Neuronal stem cell (in vitro differentiated cells): ENCODE data around the gene ELMO1.

Experiments used
- DNase-seq: peaks from one replicate; pipeline ENCODE4 v3.0.0-alpha.2; 2013; ENCODE audit warnings: low spot score
- H2AFZ ChIP-seq: one replicate; pipeline ENCODE4 v1.6.1; 2013; ENCODE audit warnings: mild to moderate bottlenecking, low read length, inconsistent platforms
- H2AK5ac ChIP-seq: 2 replicates; pipeline ENCODE4 v1.6.1; 2013; ENCODE audit warnings: low read depth, mild to moderate bottlenecking, inconsistent platforms, low read length, moderate library complexity, mixed read lengths
- H2BK120ac ChIP-seq: 2 replicates; pipeline ENCODE4 v1.6.1; 2013; ENCODE audit warnings: low read depth, mild to moderate bottlenecking, inconsistent platforms, low read length, moderate library complexity, mixed read lengths
- H2BK12ac ChIP-seq: one replicate; pipeline ENCODE4 v1.6.1; 2013; ENCODE audit warnings: low read length, inconsistent platforms
- H2BK15ac ChIP-seq: 2 replicates; pipeline ENCODE4 v1.6.1; 2013; ENCODE audit warnings: mild to moderate bottlenecking, low read length, inconsistent platforms, mixed read lengths
- H2BK5ac ChIP-seq: one replicate; pipeline ENCODE4 v1.6.1; 2013; ENCODE audit warnings: inconsistent platforms, mild to moderate bottlenecking, low read length, moderate library complexity
- H3K14ac ChIP-seq: one replicate; pipeline ENCODE4 v1.6.1; 2013; ENCODE audit warnings: low read length, inconsistent platforms
- H3K18ac ChIP-seq: 2 replicates; pipeline ENCODE4 v1.6.1; 2013; ENCODE audit warnings: low read length, inconsistent platforms
- H3K23ac ChIP-seq: 2 replicates; pipeline ENCODE4 v1.6.1; 2013; ENCODE audit warnings: low read depth, mild to moderate bottlenecking, mixed read lengths, low read length, inconsistent platforms; ENCODE audit not compliant: poor library complexity
- H3K27ac ChIP-seq: replicated peaks from 3 replicates; pipeline ENCODE4 v1.5.1; 2013; ENCODE audit warnings: low read length, inconsistent platforms
- H3K27me3 ChIP-seq, 3 experiments: 2 replicates each; pipeline ENCODE4 v1.6.1; 2013; ENCODE audit warnings: low read length in 3 of 3, mild to moderate bottlenecking in 2 of 3, inconsistent platforms in 1 of 3, low read depth in 1 of 3, mixed read lengths in 1 of 3, moderate library complexity in 1 of 3; ENCODE audit not compliant: control insufficient read depth in 3 of 3, insufficient read depth in 3 of 3
- H3K36me3 ChIP-seq, 2 donors: replicated peaks in 1 of 2; 2 replicates each; pipeline ENCODE4 v1.6.1; 2013; ENCODE audit warnings: low read length in 2 of 2; ENCODE audit not compliant: control insufficient read depth in 2 of 2, insufficient read depth in 2 of 2
- H3K4ac ChIP-seq: 2 replicates; pipeline ENCODE4 v1.6.1; 2013; ENCODE audit warnings: inconsistent platforms, mild to moderate bottlenecking, low read length, moderate library complexity
- H3K4me1 ChIP-seq, 2 donors: 1 replicate in 1 of 2; 2 replicates in 1 of 2; pipeline ENCODE4 v1.6.1; 2013; ENCODE audit warnings: low read length in 2 of 2, low read depth in 1 of 2; ENCODE audit not compliant: control insufficient read depth in 2 of 2, insufficient read depth in 1 of 2
- H3K4me2 ChIP-seq: one replicate; pipeline ENCODE4 v1.6.1; 2013; ENCODE audit warnings: mild to moderate bottlenecking, low read length, inconsistent platforms; ENCODE audit not compliant: insufficient read depth, poor library complexity, severe bottlenecking
- H3K4me3 ChIP-seq, 2 donors: 2 replicates each; pipeline ENCODE4 v1.5.1; 2013; ENCODE audit warnings: low read length in 2 of 2, mild to moderate bottlenecking in 2 of 2, inconsistent platforms in 1 of 2, moderate library complexity in 1 of 2
- H3K79me1 ChIP-seq: one replicate; pipeline ENCODE4 v1.6.1; 2013; ENCODE audit warnings: low read depth, mild to moderate bottlenecking, inconsistent platforms, low read length, moderate library complexity
- H3K9ac ChIP-seq: one replicate; pipeline ENCODE4 v1.6.1; 2013; ENCODE audit warnings: mild to moderate bottlenecking, low read depth, low read length, inconsistent platforms; ENCODE audit not compliant: poor library complexity
- H3K9me3 ChIP-seq, 2 donors: replicated peaks in 1 of 2; 2 replicates each; pipeline versions ENCODE3 to v1.6.1; 2013; ENCODE audit warnings: low read length in 2 of 2, mild to moderate bottlenecking in 2 of 2, inconsistent platforms in 1 of 2, low read depth in 1 of 2, mixed read lengths in 1 of 2, moderate library complexity in 1 of 2; ENCODE audit not compliant: control insufficient read depth in 2 of 2, insufficient read depth in 1 of 2
- H4K8ac ChIP-seq: one replicate; pipeline ENCODE4 v1.6.1; 2013; ENCODE audit warnings: low read depth, mild to moderate bottlenecking, inconsistent platforms, low read length, moderate library complexity
- H4K91ac ChIP-seq: one replicate; pipeline ENCODE4 v1.6.1; 2013; ENCODE audit warnings: low read length, low read depth, mild to moderate bottlenecking, inconsistent platforms; ENCODE audit not compliant: poor library complexity
- WGBS, 2 donors: extraction: QIAGEN DNeasy Blood & Tissue Kit; methylation state at CpG; one replicate each; pipeline ENCODE4 v1.1.7; 2013; ENCODE audit warnings: missing lambda C conversion rate in 2 of 2, mixed read lengths in 1 of 2; ENCODE audit not compliant: insufficient read length in 2 of 2, insufficient replicate concordance in 1 of 2; ENCODE audit errors: extremely low coverage in 2 of 2; 5-methylcytosine and 5-hydroxymethylcytosine counted together

ELMO1 gene

GRCh38 chr7:36851382-36851781 is 597.3 kb downstream of the ELMO1 start:
- H3K14ac ChIP-seq: no peak overlapping the region
- H3K36me3 ChIP-seq: peaks cover 0 to 14% of the 10 kb centered on the region in 2 donors
- H3K23ac ChIP-seq: no peak overlapping the region
- no peak overlapping the region for H3K4ac ChIP-seq
- no peak overlapping the region for H4K91ac ChIP-seq
- H2BK120ac ChIP-seq: no peak overlapping the region
- no peak for DNase-seq
- H3K18ac ChIP-seq: no peak overlapping the region
- peaks cover 0 to 14% of the 10 kb centered on the region in 2 donors for H3K9me3 ChIP-seq
- H3K4me1 ChIP-seq: no peaks in the 10 kb centered on the region
- no peak overlapping the region for H4K8ac ChIP-seq
- H2BK12ac ChIP-seq: no peak overlapping the region
- no peaks in the 10 kb centered on the region for H3K27me3 ChIP-seq
- H3K4me2 ChIP-seq: no peak overlapping the region
- no peak overlapping the region for H2AK5ac ChIP-seq
- no peak overlapping the region for H2BK15ac ChIP-seq
- no peak overlapping the region for H2BK5ac ChIP-seq
- no peak overlapping the region for H3K9ac ChIP-seq
- no peak overlapping the region for H2AFZ ChIP-seq
- H3K27ac ChIP-seq: no peak overlapping the region
- no peaks in the 10 kb centered on the region for H3K79me1 ChIP-seq
- WGBS, 2 donors: no CpG with 5 or more reads among the region's 3 CpGs
- no peak overlapping the region for H3K4me3 ChIP-seq

- H3K4me1 ChIP-seq: no peaks in the 10 kb centered on the region
- no peak overlapping the region for H2AK5ac ChIP-seq
- no peak overlapping the region for H3K14ac ChIP-seq
- no peak overlapping the region for H3K23ac ChIP-seq
- no peak overlapping the region for H3K27ac ChIP-seq
- H2BK5ac ChIP-seq: no peak overlapping the region
- no peak overlapping the region for H3K4me3 ChIP-seq
- no peak overlapping the region for H3K9ac ChIP-seq
- no peak overlapping the region for H4K8ac ChIP-seq
- H3K9me3 ChIP-seq: peaks cover 2 to 14% of the 10 kb centered on the region in 2 donors
- no peak overlapping the region for H3K4me2 ChIP-seq
- H2AFZ ChIP-seq: no peak overlapping the region
- no peaks in the 10 kb centered on the region for H3K36me3 ChIP-seq
- H2BK12ac ChIP-seq: no peak overlapping the region
- no peaks in the 10 kb centered on the region for H3K27me3 ChIP-seq
- no peak overlapping the region for H2BK120ac ChIP-seq
- H4K91ac ChIP-seq: no peak overlapping the region
- DNase-seq: no peak
- H2BK15ac ChIP-seq: no peak overlapping the region
- H3K79me1 ChIP-seq: no peaks in the 10 kb centered on the region
- no peak overlapping the region for H3K18ac ChIP-seq
- no CpG with 5 or more reads among the region's 4 CpGs for WGBS, 2 donors
- H3K4ac ChIP-seq: no peak overlapping the region
Measured at GRCh38 chr7:36847946-36848345, 600.7 kb downstream of the ELMO1 start.

GRCh38 chr7:36844374-36844773 is 604.3 kb downstream of the ELMO1 start:
- H3K9ac ChIP-seq: no peak overlapping the region
- no peak overlapping the region for H2BK120ac ChIP-seq
- H3K14ac ChIP-seq: no peak overlapping the region
- no peak overlapping the region for H4K91ac ChIP-seq
- H3K4me1 ChIP-seq: no peaks in the 10 kb centered on the region
- no peak overlapping the region for H3K27ac ChIP-seq
- no peak overlapping the region for H3K4me3 ChIP-seq
- H3K79me1 ChIP-seq: no peaks in the 10 kb centered on the region
- no peak overlapping the region for H3K18ac ChIP-seq
- H3K4ac ChIP-seq: no peak overlapping the region
- H3K9me3 ChIP-seq: peaks cover 2 to 14% of the 10 kb centered on the region in 2 donors
- H2BK15ac ChIP-seq: no peak overlapping the region
- no CpG with 5 or more reads among the region's 2 CpGs for WGBS, 2 donors
- H4K8ac ChIP-seq: no peak overlapping the region
- no peak overlapping the region for H2BK5ac ChIP-seq
- no peak overlapping the region for H3K23ac ChIP-seq
- no peak for DNase-seq
- H3K36me3 ChIP-seq: no peaks in the 10 kb centered on the region
- no peak overlapping the region for H3K4me2 ChIP-seq
- no peak overlapping the region for H2BK12ac ChIP-seq
- no peak overlapping the region for H2AK5ac ChIP-seq
- H2AFZ ChIP-seq: no peak overlapping the region
- no peaks in the 10 kb centered on the region for H3K27me3 ChIP-seq

GRCh38 chr7:36840904-36841303 is 607.8 kb downstream of the ELMO1 start:
- H2AK5ac ChIP-seq: no peak overlapping the region
- WGBS, 2 donors: no CpG with 5 or more reads among the region's 7 CpGs

More at GRCh38 chr7:36840904-36841303, 607.8 kb downstream of the ELMO1 start:
- H3K27ac ChIP-seq: no peak overlapping the region
- H3K4ac ChIP-seq: no peak overlapping the region
- no peak overlapping the region for H2BK120ac ChIP-seq
- no peaks in the 10 kb centered on the region for H3K36me3 ChIP-seq
- no peak for DNase-seq
- H3K9me3 ChIP-seq: peaks cover 0 to 2% of the 10 kb centered on the region in 2 donors
- H2AFZ ChIP-seq: no peak overlapping the region
- no peak overlapping the region for H4K8ac ChIP-seq
- no peak overlapping the region for H3K4me3 ChIP-seq
- H2BK15ac ChIP-seq: no peak overlapping the region
- no peak overlapping the region for H2BK5ac ChIP-seq
- H3K4me2 ChIP-seq: no peak overlapping the region
- H3K14ac ChIP-seq: no peak overlapping the region
- H3K4me1 ChIP-seq: no peaks in the 10 kb centered on the region
- no peak overlapping the region for H2BK12ac ChIP-seq
- H3K9ac ChIP-seq: no peak overlapping the region
- H3K18ac ChIP-seq: no peak overlapping the region
- H4K91ac ChIP-seq: no peak overlapping the region
- no peaks in the 10 kb centered on the region for H3K27me3 ChIP-seq
- H3K23ac ChIP-seq: no peak overlapping the region
- no peaks in the 10 kb centered on the region for H3K79me1 ChIP-seq
